Endodermal cell (in vitro differentiated cells): ENCODE data around the gene DTNB. TPM values are rescaled to one million over a fixed set of nuclear protein-coding genes. Genes with fewer than 3 reads are reported as not detected.

Experiments
- DNase-seq: peaks from one replicate; pipeline ENCODE4 v3.0.0-alpha.2; 2017
- H3K27ac ChIP-seq: 2 replicates; pipeline ENCODE4 v1.5.1; 2013; ENCODE audit warnings: mild to moderate bottlenecking, low read depth, low read length, moderate library complexity
- H3K27me3 ChIP-seq: 2 replicates; pipeline ENCODE4 v1.6.1; 2013; ENCODE audit warnings: mild to moderate bottlenecking, low read length, moderate library complexity; ENCODE audit not compliant: insufficient read depth, control insufficient read depth, poor library complexity, severe bottlenecking
- H3K36me3 ChIP-seq: 2 replicates; pipeline ENCODE4 v1.7.0; 2013; ENCODE audit warnings: mild to moderate bottlenecking, low read length, moderate library complexity; ENCODE audit not compliant: control insufficient read depth, insufficient read depth
- H3K4me1 ChIP-seq: one replicate; pipeline ENCODE4 v1.7.0; 2013; ENCODE audit warnings: low read length; ENCODE audit not compliant: control insufficient read depth, insufficient read depth
- H3K4me3 ChIP-seq: 2 replicates; pipeline ENCODE4 v1.5.1; 2013; ENCODE audit warnings: mild to moderate bottlenecking, low read length, moderate library complexity
- H3K9ac ChIP-seq: 2 replicates; pipeline ENCODE4 v1.6.1; 2013; ENCODE audit warnings: mild to moderate bottlenecking, low read length, moderate library complexity; ENCODE audit not compliant: poor library complexity, severe bottlenecking; ENCODE audit errors: extremely low read depth
- H3K9me3 ChIP-seq: 2 replicates; pipeline ENCODE4 v1.6.1; 2013; ENCODE audit warnings: mild to moderate bottlenecking, low read length, moderate library complexity; ENCODE audit not compliant: control insufficient read depth
- H3K27ac Mint-ChIP-seq: 2 replicates; pipeline ENCODE4 v1.8.0; 2020; ENCODE audit warnings: mixed read lengths
- H3K27me3 Mint-ChIP-seq: 2 replicates; pipeline ENCODE4 v1.8.0; 2021; ENCODE audit warnings: mild to moderate bottlenecking, mixed read lengths; ENCODE audit not compliant: insufficient read depth
- H3K36me3 Mint-ChIP-seq: 2 replicates; pipeline ENCODE4 v1.8.0; 2020; ENCODE audit warnings: low read depth, mixed read lengths
- H3K4me1 Mint-ChIP-seq: 2 replicates; pipeline ENCODE4 v1.8.0; 2020; ENCODE audit warnings: mixed read lengths
- H3K4me3 Mint-ChIP-seq: 2 replicates; pipeline ENCODE4 v1.8.0; 2020; ENCODE audit warnings: mild to moderate bottlenecking, moderate library complexity, mixed read lengths
- H3K9me3 Mint-ChIP-seq: 2 replicates; pipeline ENCODE4 v1.8.0; 2020; ENCODE audit warnings: mild to moderate bottlenecking, mixed read lengths
- CTCF ChIP-seq: fragments of 200-600 bp; sonication (generic); conservative IDR thresholded peaks from 2 replicates; pipeline ENCODE4 v1.5.0; 2021; ENCODE audit warnings: antibody characterized with exemption, mild to moderate bottlenecking
- WGBS, 2 experiments: methylation state at CpG; one replicate each; pipeline versions ENCODE4 v1.1.5 to v1.1.7; 2013; ENCODE audit warnings: missing lambda C conversion rate in 2 of 2, mixed read lengths in 1 of 2; ENCODE audit not compliant: insufficient coverage in 1 of 2, insufficient read length in 1 of 2; 5-methylcytosine and 5-hydroxymethylcytosine counted together
- total RNA-seq, 2 donors: library from RNA; stranded (reverse); fragmentation: NEBNext Ultra II Directional in 1 of 2; extraction: Animal tissue kit (Norgen Biotek cat#: 25700) in 1 of 2; gene quantifications; 2 replicates in 1 of 2; 3 replicates in 1 of 2; pipeline ENCODE4 v1.2.1, GENCODE V29; 2021

DTNB gene
- total RNA-seq, 2 donors from 2014 or later, result 38.8 to 48.7 TPM

DNA sequence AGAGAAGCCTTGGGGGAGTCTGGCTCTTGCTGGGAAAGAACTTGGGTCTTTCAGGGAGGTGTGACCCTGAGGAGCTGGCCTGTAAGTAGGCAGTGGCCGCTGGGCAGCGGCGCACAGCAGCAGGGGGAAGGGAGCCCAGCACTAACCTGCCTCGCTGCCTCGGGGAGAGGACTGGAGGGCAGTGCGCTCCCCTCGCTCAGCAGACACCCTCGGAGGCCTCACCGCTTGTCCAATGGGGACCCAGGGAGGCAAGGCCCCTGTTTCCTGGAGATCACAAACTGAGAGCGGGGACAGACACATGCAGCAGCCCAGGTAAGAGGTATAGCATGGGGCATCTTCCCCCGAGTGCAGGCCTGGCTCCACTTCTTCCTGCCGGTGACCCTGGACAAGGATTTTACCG is 335.0 kb downstream of the DTNB start:
- Histone ChIP-seq H3K36me3 (no peaks in the 10 kb centered on the region), H3K4me1 (peaks cover 10% of the 10 kb centered on the region), H3K9me3 (no peaks in the 10 kb centered on the region), H3K9ac (no peak overlapping the region), H3K27me3 (peaks cover 7% of the 10 kb centered on the region), H3K27ac (no peak overlapping the region), H3K4me3 (no peak overlapping the region)
- no peaks in the 10 kb centered on the region for H3K36me3 Mint-ChIP-seq
- H3K4me3 Mint-ChIP-seq, result no peak overlapping the region
- no peak for TF ChIP-seq CTCF
- H3K9me3 Mint-ChIP-seq, result no peaks in the 10 kb centered on the region
- DNase-seq, result no peak
- H3K27me3 Mint-ChIP-seq, result peaks cover 9% of the 10 kb centered on the region
- no peak overlapping the region for H3K27ac Mint-ChIP-seq
- WGBS, 2 experiments, result 92% methylated on average over 4 to 13 of the region's 13 CpGs
- H3K4me1 Mint-ChIP-seq, result peaks cover 12% of the 10 kb centered on the region

DNA sequence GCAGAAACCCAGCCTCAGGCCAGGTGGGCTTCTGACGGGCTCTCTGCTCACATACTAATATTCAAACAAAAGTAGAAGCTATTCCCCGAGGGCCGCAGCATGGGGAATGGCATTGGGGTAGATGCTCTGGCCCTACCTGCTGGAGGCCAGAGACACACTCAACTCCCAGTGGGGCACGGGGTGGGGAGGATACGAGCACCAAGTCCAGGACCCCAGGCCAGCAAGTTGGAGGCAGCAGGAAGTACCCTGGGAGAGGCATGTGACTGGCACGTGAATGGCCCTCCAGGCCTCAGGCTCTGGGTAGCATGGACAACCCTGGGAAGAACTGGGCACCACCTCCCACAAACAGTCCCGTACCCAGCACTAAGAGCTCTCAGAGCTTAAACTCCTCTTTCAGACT is 335.5 kb downstream of the DTNB start:
- TF ChIP-seq CTCF, result no peak
- H3K27ac Mint-ChIP-seq, result no peak overlapping the region
- H3K4me1 ChIP-seq, result peaks cover 10% of the 10 kb centered on the region
- peaks cover 12% of the 10 kb centered on the region for H3K4me1 Mint-ChIP-seq
- H3K36me3 ChIP-seq, result no peaks in the 10 kb centered on the region
- H3K9ac ChIP-seq, result no peak overlapping the region
- H3K27me3 Mint-ChIP-seq, result peaks cover 3% of the 10 kb centered on the region
- 93 to 100% methylated on average over 1 to 7 of the region's 7 CpGs for WGBS, 2 experiments
- peaks cover 2% of the 10 kb centered on the region for H3K27me3 ChIP-seq
- no peaks in the 10 kb centered on the region for H3K36me3 Mint-ChIP-seq
- no peak for DNase-seq
- H3K9me3 Mint-ChIP-seq, result no peaks in the 10 kb centered on the region
- no peak overlapping the region for H3K4me3 Mint-ChIP-seq
- no peaks in the 10 kb centered on the region for H3K9me3 ChIP-seq
- no peak overlapping the region for H3K4me3 ChIP-seq
- H3K27ac ChIP-seq, result no peak overlapping the region

DNA sequence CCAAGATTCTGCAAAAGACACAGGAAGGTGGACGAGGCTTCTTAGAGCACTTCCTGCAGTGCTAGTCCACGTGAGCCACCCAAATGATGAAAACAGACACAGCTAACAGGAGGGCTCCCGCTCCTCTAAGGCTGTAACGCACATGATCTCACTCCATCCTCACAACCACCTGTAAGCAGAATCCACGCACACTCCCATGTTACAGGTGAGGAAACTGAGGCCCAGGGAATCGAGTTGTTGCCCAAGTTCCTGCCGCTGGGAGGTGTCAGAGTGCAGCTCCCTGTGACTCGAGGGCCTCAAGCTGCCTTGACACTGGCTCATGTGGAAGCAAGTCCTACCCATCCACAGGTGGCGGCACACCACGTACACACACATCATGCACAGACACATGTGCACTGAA is 336.1 kb downstream of the DTNB start:
- no peak for TF ChIP-seq CTCF
- Mint-ChIP-seq H3K9me3 (no peaks in the 10 kb centered on the region), H3K27me3 (no peaks in the 10 kb centered on the region), H3K4me1 (peaks cover 12% of the 10 kb centered on the region), H3K4me3 (no peak overlapping the region), H3K27ac (no peak overlapping the region), H3K36me3 (no peaks in the 10 kb centered on the region)
- Histone ChIP-seq H3K9ac (no peak overlapping the region), H3K9me3 (no peaks in the 10 kb centered on the region), H3K27ac (no peak overlapping the region), H3K27me3 (no peaks in the 10 kb centered on the region), H3K36me3 (no peaks in the 10 kb centered on the region), H3K4me1 (peaks cover 10% of the 10 kb centered on the region), H3K4me3 (no peak overlapping the region)
- no peak for DNase-seq
- 89 to 93% methylated on average over 5 to 10 of the region's 10 CpGs for WGBS, 2 experiments
